Thyroid gland (tissue), 4 donors: Measurements from ENCODE around the gene SCUBE2. TPM values are rescaled to one million over a fixed set of nuclear protein-coding genes. Genes with fewer than 3 reads are reported as not detected.
A peak's percentile ranks its signal among the peaks of the same experiment; 100 is the strongest.

ENCODE experiments used
- DNase-seq, 2 donors: peaks; one replicate each; pipeline ENCODE4 v3.0.0-alpha.2; 2019
- H3K27ac ChIP-seq, 3 donors: fragments of 200-600 bp; sonication (generic); 1 replicate in 2 of 3; 2 replicates in 1 of 3; pipeline ENCODE4 v1.5.1; 2016 to 2019; ENCODE audit warnings: mild to moderate bottlenecking in 1 of 3, moderate library complexity in 1 of 3
- H3K27me3 ChIP-seq: fragments of 200-600 bp; sonication (generic); one replicate; pipeline ENCODE4 v1.5.1; 2019
- H3K36me3 ChIP-seq, 2 donors: fragments of 200-600 bp; sonication (generic); one replicate each; pipeline ENCODE4 v1.5.1; 2016 to 2019
- H3K4me1 ChIP-seq, 2 donors: fragments of 200-600 bp; sonication (generic); one replicate each; pipeline ENCODE4 v1.5.1; 2017 to 2019
- H3K4me3 ChIP-seq, 3 donors: fragments of 200-600 bp; sonication (generic); replicated peaks in 1 of 3; 1 replicate in 2 of 3; 2 replicates in 1 of 3; pipeline ENCODE4 v1.5.1; 2016; ENCODE audit warnings: mild to moderate bottlenecking in 1 of 3
- H3K9me3 ChIP-seq: fragments of 200-600 bp; sonication (generic); one replicate; pipeline ENCODE4 v1.5.1; 2017
- POLR2A ChIP-seq, 2 donors: fragments of 450-650 bp; IDR thresholded peaks; one replicate each; pipeline ENCODE4 v1.6.1; 2017; ENCODE audit warnings: antibody characterized with exemption in 2 of 2, mild to moderate bottlenecking in 2 of 2, moderate library complexity in 1 of 2
- WGBS, 2 donors: methylation state at CpG; one replicate each; pipeline ENCODE4 v1.1.5; 2017; 5-methylcytosine and 5-hydroxymethylcytosine counted together
- intact Hi-C: fragments of 100-400 bp; cut with DNase I; formaldehyde crosslinking; loops from one replicate; pipeline ENCODE4 v1.15.1; 2023
- total RNA-seq, 4 donors: library from RNA; depleted of rRNA; stranded (reverse); fragments of >200 nt; gene quantifications; one replicate each; pipeline ENCODE4 v1.2.3, GENCODE V29; 2016
- TF ChIP-seq, protein P1 (sequence below), 6 experiments: fragments of 200-600 bp in 3 of 6; fragments of 450-650 bp in 3 of 6; sonication (generic) in 3 of 6; IDR thresholded peaks; one replicate each; pipeline ENCODE4 v1.5.1; 2016 to 2019; ENCODE audit warnings: antibody characterized with exemption in 6 of 6, mild to moderate bottlenecking in 2 of 6, inconsistent platforms in 1 of 6, moderate library complexity in 1 of 6

The SCUBE2 gene
- total RNA-seq, 4 donors from 2014 or later = 1.2 to 4.9 (median 3.1) TPM

DNA sequence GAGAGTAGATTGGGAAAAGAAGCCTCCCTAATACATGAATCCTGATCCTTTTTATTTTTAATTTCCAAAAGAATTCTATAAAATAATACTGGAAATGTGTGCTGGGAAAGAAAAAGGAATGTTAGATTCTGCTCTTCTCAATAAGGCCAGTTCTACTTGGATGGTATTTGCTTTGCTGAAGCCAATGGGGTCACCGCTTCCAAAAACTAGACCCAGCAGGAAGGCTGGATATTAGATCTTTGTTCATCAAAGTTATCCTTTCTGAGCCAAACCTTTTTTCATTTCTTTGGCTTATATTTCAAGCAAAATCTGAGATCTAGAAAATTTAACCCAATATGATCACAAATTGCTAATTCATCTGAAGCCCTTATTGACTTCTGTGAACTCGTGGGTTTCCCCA is 41.4 kb downstream of the SCUBE2 start:
- H3K27me3 ChIP-seq = no peaks in the 10 kb centered on the region
- DNase-seq = no peak
- H3K36me3 ChIP-seq = no peaks in the 10 kb centered on the region
- no peak overlapping the region for H3K27ac ChIP-seq
- TF ChIP-seq, protein P1, sequence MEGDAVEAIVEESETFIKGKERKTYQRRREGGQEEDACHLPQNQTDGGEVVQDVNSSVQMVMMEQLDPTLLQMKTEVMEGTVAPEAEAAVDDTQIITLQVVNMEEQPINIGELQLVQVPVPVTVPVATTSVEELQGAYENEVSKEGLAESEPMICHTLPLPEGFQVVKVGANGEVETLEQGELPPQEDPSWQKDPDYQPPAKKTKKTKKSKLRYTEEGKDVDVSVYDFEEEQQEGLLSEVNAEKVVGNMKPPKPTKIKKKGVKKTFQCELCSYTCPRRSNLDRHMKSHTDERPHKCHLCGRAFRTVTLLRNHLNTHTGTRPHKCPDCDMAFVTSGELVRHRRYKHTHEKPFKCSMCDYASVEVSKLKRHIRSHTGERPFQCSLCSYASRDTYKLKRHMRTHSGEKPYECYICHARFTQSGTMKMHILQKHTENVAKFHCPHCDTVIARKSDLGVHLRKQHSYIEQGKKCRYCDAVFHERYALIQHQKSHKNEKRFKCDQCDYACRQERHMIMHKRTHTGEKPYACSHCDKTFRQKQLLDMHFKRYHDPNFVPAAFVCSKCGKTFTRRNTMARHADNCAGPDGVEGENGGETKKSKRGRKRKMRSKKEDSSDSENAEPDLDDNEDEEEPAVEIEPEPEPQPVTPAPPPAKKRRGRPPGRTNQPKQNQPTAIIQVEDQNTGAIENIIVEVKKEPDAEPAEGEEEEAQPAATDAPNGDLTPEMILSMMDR (IDR thresholded peaks at IDR 0.05) = no peak
- no peak for TF ChIP-seq POLR2A (IDR thresholded peaks at IDR 0.05)
- H3K4me1 ChIP-seq = peaks cover 20 to 32% of the 10 kb centered on the region in 2 donors
- H3K9me3 ChIP-seq = no peaks in the 10 kb centered on the region
- H3K4me3 ChIP-seq = no peak overlapping the region
- 96 to 98% methylated on average over 2 of the region's 2 CpGs for WGBS, 2 donors
- intact Hi-C loops = no loop called here

DNA sequence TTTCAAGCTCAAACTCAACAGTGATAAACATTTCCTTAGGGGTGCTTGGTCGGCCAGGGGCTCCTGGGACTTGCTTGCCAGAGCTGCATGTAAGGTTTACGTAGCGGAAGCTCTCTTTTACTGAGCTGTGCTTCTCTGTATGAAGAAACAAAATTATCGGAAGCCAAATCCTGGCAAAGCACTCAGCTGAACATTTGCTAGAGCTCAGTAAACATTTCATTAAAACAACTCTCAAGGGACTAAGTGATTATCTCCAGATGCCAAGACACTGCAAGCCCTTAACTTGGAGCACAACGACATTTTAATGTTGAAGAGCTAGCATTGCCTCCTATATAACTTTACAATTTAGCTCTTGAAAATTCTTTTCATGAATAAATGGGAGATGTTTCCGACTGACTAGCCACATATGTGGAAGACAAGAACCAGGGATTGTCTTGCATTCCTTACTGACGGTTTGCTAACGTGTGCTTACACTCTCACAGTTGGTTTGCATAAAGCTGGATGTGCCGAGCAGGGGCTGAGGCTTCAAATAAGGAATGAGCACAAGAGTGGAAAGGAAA is 43.4 kb downstream of the SCUBE2 start:
- intact Hi-C loops = no loop called here
- DNase-seq = peak; percentile 15 to 17

DNA sequence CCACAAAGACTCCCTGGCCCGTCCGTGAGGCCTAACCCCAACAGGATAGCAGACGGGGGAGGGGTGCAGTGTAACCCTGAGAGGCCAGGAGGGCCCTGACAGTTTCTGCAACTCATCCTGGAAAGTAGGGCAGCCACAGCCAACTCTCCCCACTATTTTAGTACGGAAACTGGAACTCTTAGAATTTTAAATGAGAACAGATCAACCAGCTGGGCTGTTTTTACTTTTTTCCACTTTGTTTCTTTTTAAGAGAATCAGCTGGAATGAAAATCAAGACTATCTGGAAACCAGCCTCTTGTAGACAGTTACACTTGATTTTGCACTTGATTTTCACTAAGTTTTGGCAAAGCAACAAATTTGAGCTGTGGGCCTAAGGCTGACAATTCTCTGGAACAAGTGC is 44.9 kb downstream of the SCUBE2 start:
- peak; percentile 27 for DNase-seq

More for the DNA sequence above, 43.4 kb downstream of the SCUBE2 start:
- TF ChIP-seq, protein P1 (IDR thresholded peaks at IDR 0.05) = no peak
- no peak for TF ChIP-seq POLR2A (IDR thresholded peaks at IDR 0.05)
- WGBS, 2 donors = 21% methylated on average over 9 of the region's 9 CpGs
- peaks cover 20 to 32% of the 10 kb centered on the region in 2 donors for H3K4me1 ChIP-seq
- H3K27me3 ChIP-seq = no peaks in the 10 kb centered on the region
- H3K27ac ChIP-seq = peak overlapping the region; percentile 67 to 79 (median 76)
- H3K4me3 ChIP-seq = no peak overlapping the region
- H3K36me3 ChIP-seq = no peaks in the 10 kb centered on the region
- no peaks in the 10 kb centered on the region for H3K9me3 ChIP-seq

DNA sequence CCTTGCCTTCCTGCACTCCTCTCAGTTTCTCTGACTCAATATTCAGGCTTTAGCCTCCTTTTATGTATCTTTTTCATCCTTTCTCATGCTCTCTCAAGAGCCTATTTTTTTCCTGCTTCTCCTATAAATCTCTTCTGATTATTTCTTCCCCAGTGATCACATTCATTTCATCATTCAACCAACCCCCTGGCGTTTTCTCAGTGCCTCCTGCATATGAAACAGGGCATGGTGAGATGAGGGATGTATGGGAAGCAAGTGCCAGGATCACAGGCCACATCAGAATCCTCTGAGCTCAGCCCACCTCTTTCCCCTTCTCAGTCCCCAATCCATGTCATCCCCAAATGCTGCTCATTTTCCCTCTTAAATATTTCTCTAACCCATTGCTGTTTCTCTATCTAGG is 48.9 kb downstream of the SCUBE2 start:
- Histone ChIP-seq H3K36me3 (no peaks in the 10 kb centered on the region), H3K27me3 (no peaks in the 10 kb centered on the region), H3K9me3 (no peaks in the 10 kb centered on the region), H3K4me1 (peaks cover 13 to 34% of the 10 kb centered on the region in 2 donors), H3K27ac (no peak overlapping the region), H3K4me3 (no peak overlapping the region)
- WGBS, 2 donors = 79 to 87% methylated on average over 1 of the region's 1 CpG
- intact Hi-C loops = no loop called here
- TF ChIP-seq POLR2A (IDR thresholded peaks at IDR 0.05) = no peak
- TF ChIP-seq, protein P1 (IDR thresholded peaks at IDR 0.05) = no peak
- no peak for DNase-seq

More for the DNA sequence above, 44.9 kb downstream of the SCUBE2 start:
- H3K9me3 ChIP-seq = no peaks in the 10 kb centered on the region
- peaks cover 20 to 32% of the 10 kb centered on the region in 2 donors for H3K4me1 ChIP-seq
- H3K36me3 ChIP-seq = no peaks in the 10 kb centered on the region
- no peak for TF ChIP-seq POLR2A (IDR thresholded peaks at IDR 0.05)
- TF ChIP-seq, protein P1 (IDR thresholded peaks at IDR 0.05) = no peak
- H3K27ac ChIP-seq = peak overlapping the region; percentile 43 to 79 (median 67)
- intact Hi-C loops = no loop called here
- H3K4me3 ChIP-seq = no peak overlapping the region
- no peaks in the 10 kb centered on the region for H3K27me3 ChIP-seq
- 72 to 83% methylated on average over 4 of the region's 4 CpGs for WGBS, 2 donors

DNA sequence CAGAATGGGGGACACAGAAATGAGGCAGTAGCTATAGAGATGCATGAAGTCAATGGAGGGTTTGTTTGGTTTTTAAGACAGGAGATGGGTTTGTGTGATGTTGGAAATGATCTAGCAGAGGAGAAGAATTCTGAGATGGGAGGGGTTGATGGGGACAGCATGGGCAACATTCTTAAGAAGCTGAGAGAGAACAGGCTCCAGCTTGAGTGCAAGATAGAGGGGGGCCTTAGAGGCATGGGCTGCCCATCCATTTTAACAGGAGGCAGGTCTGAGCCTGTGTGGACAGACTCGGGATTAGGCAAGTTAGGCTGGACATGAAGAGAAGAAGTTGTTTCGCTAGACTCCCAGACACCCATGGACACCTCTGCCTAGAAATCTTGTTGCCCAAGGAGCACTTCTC is 49.7 kb downstream of the SCUBE2 start:
- intact Hi-C loops = no loop called here
- H3K9me3 ChIP-seq = no peaks in the 10 kb centered on the region
- no peak overlapping the region for H3K4me3 ChIP-seq
- no peaks in the 10 kb centered on the region for H3K27me3 ChIP-seq
- peaks cover 11 to 32% of the 10 kb centered on the region in 2 donors for H3K4me1 ChIP-seq
- H3K36me3 ChIP-seq = no peaks in the 10 kb centered on the region
- no peak overlapping the region for H3K27ac ChIP-seq
- no peak for DNase-seq
- TF ChIP-seq POLR2A (IDR thresholded peaks at IDR 0.05) = no peak
- TF ChIP-seq, protein P1 (IDR thresholded peaks at IDR 0.05) = no peak
- WGBS, 2 donors = 89 to 93% methylated on average over 2 of the region's 2 CpGs
